Gastroesophageal sphincter (tissue), 3 donors: ENCODE measurements around the gene UBE4B.

Source experiments
- CTCF ChIP-seq, 4 experiments: fragments of 200-600 bp in 2 of 4; fragments of 450-650 bp in 2 of 4; sonication (generic) in 1 of 4; IDR thresholded peaks; one replicate each; pipeline ENCODE4 v1.5.1; 2017 to 2019; ENCODE audit warnings: antibody characterized with exemption in 4 of 4, mild to moderate bottlenecking in 2 of 4, moderate library complexity in 2 of 4
- POLR2A ChIP-seq, 2 donors: fragments of 450-650 bp; IDR thresholded peaks; one replicate each; pipeline ENCODE4 v1.6.1; 2017; ENCODE audit warnings: antibody characterized with exemption in 2 of 2, mild to moderate bottlenecking in 2 of 2, moderate library complexity in 1 of 2

GRCh38 chr1:9985001-9985400 is 47.8 kb upstream of the UBE4B start:
- TF ChIP-seq CTCF (IDR thresholded peaks at IDR 0.05) (no peak), POLR2A (IDR thresholded peaks at IDR 0.05) (no peak)
